H1 (cell line): Measurements from ENCODE around the gene GRM5.

Experiments
- ATF3 ChIP-seq: IDR thresholded peaks from 2 replicates; pipeline ENCODE4 v1.6.1; 2011; ENCODE audit warnings: low read depth, mild to moderate bottlenecking, low read length; ENCODE audit not compliant: insufficient read depth
- EP300 ChIP-seq, 2 experiments: IDR thresholded peaks; 1 replicate in 1 of 2; 2 replicates in 1 of 2; pipeline ENCODE4 v1.6.1; 2011 to 2012; ENCODE audit warnings: low read depth in 2 of 2, low read length in 2 of 2, mild to moderate bottlenecking in 2 of 2, borderline replicate concordance in 1 of 2, inconsistent platforms in 1 of 2, moderate library complexity in 1 of 2

- no peak for TF ChIP-seq ATF3
- TF ChIP-seq EP300 (IDR thresholded peaks at IDR 0.05; ENCODE audit: borderline replicate concordance in 1 of 2, low read depth in 2 of 2, low read length in 2 of 2) = no peak
These were observed 250.3 kb downstream of the GRM5 start for GRCh38 chr11:88815505-88815904.
